SH-SY5Y (cell line): ENCODE measurements around the gene E2F7.

Source experiments
- GATA2 ChIP-seq: IDR thresholded peaks from 2 replicates; pipeline ENCODE4 v1.6.1; 2011; ENCODE audit warnings: mild to moderate bottlenecking, low read depth, low read length
- GATA3 ChIP-seq: IDR thresholded peaks from 2 replicates; pipeline ENCODE4 v1.6.1; 2011; ENCODE audit warnings: low read depth, mild to moderate bottlenecking, low read length, moderate library complexity

- TF ChIP-seq GATA2 (no peak), GATA3 (no peak)
Observed at GRCh38 chr12:77076886-77077285, 11.5 kb upstream of the E2F7 start.
